ENCODE data around the gene SSC4D. TPM values are rescaled to one million over a fixed set of nuclear protein-coding genes. Genes with fewer than 3 reads are reported as not detected.

The SSC4D gene
- total and polyA plus RNA-seq, 2 of the 8 experiments (the other 6 are each of a cell fraction or from before 2014, with no cell fraction given) = 11.8 to 27.5 TPM

DNA sequence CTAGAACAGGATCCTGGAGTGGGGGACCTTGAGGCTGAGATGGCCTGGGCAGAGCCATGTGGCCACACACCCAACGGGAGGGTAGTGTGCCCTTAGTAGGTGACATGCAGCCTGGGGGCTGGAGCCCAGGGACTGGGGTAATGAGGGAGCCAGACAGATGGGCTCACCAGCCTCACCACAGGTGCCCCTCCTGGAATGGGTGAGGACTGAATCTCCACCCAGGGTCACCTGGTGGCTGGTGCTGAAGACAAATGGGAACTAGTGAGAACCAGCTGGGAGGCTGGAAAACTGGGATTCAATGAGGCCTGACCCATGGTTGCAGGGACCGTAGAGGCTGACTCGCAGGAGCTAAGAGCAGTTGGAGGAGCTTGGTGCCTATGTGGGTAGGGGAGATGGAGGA is 21.3 kb upstream of the SSC4D start:
- DNase-seq (ENCODE audit: low read depth in 1 of 2, low spot score in 2 of 2) (no peak), FAIRE-seq (no peak)
- Histone ChIP-seq H3K4me1 (replicated peaks in 1 of 4; ENCODE audit: control insufficient read depth in 3 of 4, insufficient read depth in 4 of 4, low read length in 3 of 4) (peaks cover 0 to 3% (median 0%) of the 10 kb centered on the region in 4 experiments; a peak in 1 of 7 replicates), H2AK5ac (ENCODE audit: low read depth, low read length) (no peak overlapping the region), H4K5ac (ENCODE audit: insufficient read length, low read depth, low read length) (no peak overlapping the region), H3K9ac (replicated peaks in 1 of 4; ENCODE audit: extremely low read depth in 1 of 4, low read depth in 3 of 4, low read length in 3 of 4) (no peak overlapping the region), H3K36me3 (ENCODE audit: control insufficient read depth in 2 of 4, insufficient read depth in 4 of 4, low read length in 3 of 4) (no peaks in the 10 kb centered on the region), H4K20me1 (replicated peaks in 1 of 2; ENCODE audit: control insufficient read depth in 1 of 2, insufficient read depth in 2 of 2, low read length in 2 of 2) (no peaks in the 10 kb centered on the region), H3K4me3 (ENCODE audit: extremely low read depth in 1 of 4, insufficient read depth in 2 of 4, low read depth in 3 of 4, low read length in 4 of 4) (no peak overlapping the region), H2BK5ac (ENCODE audit: low read depth, low read length) (no peak overlapping the region), H3K4me2 (ENCODE audit: insufficient read depth in 1 of 2, low read depth in 2 of 2, low read length in 2 of 2) (no peak overlapping the region), H2BK120ac (replicated peaks; ENCODE audit: low read depth, low read length) (no peak overlapping the region), H2BK15ac (ENCODE audit: low read length) (no peak overlapping the region), H3K79me1 (ENCODE audit: low read depth, low read length) (no peaks in the 10 kb centered on the region; the same call in 1 of the 2 replicates), H3K27me3 (replicated peaks in 1 of 4; ENCODE audit: control insufficient read depth in 3 of 4, extremely low read depth in 1 of 4, insufficient read depth in 3 of 4, low read length in 3 of 4) (no peaks in the 10 kb centered on the region), H3K18ac (ENCODE audit: extremely low read depth, low read length) (no peak overlapping the region), H2AFZ (ENCODE audit: low read length) (no peak overlapping the region), H4K91ac (replicated peaks; ENCODE audit: insufficient read length, low read length) (no peak overlapping the region), H3K27ac (ENCODE audit: low read depth, low read length) (no peak overlapping the region), H3K23me2 (ENCODE audit: low read depth, low read length) (no peaks in the 10 kb centered on the region), H3K23ac (ENCODE audit: insufficient read length) (no peak overlapping the region), H2BK12ac (ENCODE audit: low read depth, low read length) (0 out of 2 replicates have a peak overlapping the region, but pooled peaks have one; percentile 9), H4K8ac (ENCODE audit: extremely low read depth, insufficient read depth, low read length) (no peak overlapping the region), H3K9me3 (ENCODE audit: insufficient read depth in 2 of 2, low read depth in 1 of 2, low read length in 1 of 2) (no peaks in the 10 kb centered on the region), H2BK20ac (ENCODE audit: low read length) (no peak overlapping the region), H3K4ac (replicated peaks; ENCODE audit: insufficient read length, low read depth, low read length) (no peak overlapping the region), H3K56ac (replicated peaks; ENCODE audit: insufficient read length, low read depth, low read length) (no peak overlapping the region), H3K79me2 (ENCODE audit: control insufficient read depth in 1 of 2, insufficient read depth in 2 of 2, low read length in 2 of 2) (no peaks in the 10 kb centered on the region), H3K14ac (ENCODE audit: insufficient read length) (no peak overlapping the region)
- CTCF ChIA-PET (ENCODE audit: partially characterized antibody) = interaction anchor here (1.3 kb wide), 1 partner anchor 411 kb away, joined by 3 read pairs; no protein-coding TSS in a partner anchor
- POLR2A ChIA-PET (ENCODE audit: partially characterized antibody) = interaction anchor here (1.5 kb wide), 1 partner anchor 73 kb away, joined by 3 read pairs; no protein-coding TSS in a partner anchor
- WGBS, 2 experiments (ENCODE audit: extremely low coverage in 1 of 2, insufficient coverage in 1 of 2, insufficient read length in 1 of 2, insufficient replicate concordance in 2 of 2, low coverage in 1 of 2, low lambda C conversion rate in 2 of 2, missing lambda C conversion rate in 1 of 2) = 92% methylated on average over 3 of the region's 3 CpGs; no CpG with 5 or more reads in 1 of the 2 experiments
- TF ChIP-seq GTF2F1 (IDR thresholded peaks at IDR 0.05; ENCODE audit: borderline replicate concordance, low read depth, low read length) (no peak), CTBP2 (IDR thresholded peaks at IDR 0.05; ENCODE audit: borderline replicate concordance, insufficient read depth, insufficient read length, low read length) (no peak), NANOG (IDR thresholded peaks at IDR 0.05; ENCODE audit: insufficient read depth, low read depth, low read length, poor library complexity, severe bottlenecking) (no peak), POLR2A (IDR thresholded peaks at IDR 0.05; ENCODE audit: control extremely low read depth in 1 of 2, low read depth in 2 of 2, low read length in 2 of 2) (no peak)
- TF ChIP-seq, protein P1, sequence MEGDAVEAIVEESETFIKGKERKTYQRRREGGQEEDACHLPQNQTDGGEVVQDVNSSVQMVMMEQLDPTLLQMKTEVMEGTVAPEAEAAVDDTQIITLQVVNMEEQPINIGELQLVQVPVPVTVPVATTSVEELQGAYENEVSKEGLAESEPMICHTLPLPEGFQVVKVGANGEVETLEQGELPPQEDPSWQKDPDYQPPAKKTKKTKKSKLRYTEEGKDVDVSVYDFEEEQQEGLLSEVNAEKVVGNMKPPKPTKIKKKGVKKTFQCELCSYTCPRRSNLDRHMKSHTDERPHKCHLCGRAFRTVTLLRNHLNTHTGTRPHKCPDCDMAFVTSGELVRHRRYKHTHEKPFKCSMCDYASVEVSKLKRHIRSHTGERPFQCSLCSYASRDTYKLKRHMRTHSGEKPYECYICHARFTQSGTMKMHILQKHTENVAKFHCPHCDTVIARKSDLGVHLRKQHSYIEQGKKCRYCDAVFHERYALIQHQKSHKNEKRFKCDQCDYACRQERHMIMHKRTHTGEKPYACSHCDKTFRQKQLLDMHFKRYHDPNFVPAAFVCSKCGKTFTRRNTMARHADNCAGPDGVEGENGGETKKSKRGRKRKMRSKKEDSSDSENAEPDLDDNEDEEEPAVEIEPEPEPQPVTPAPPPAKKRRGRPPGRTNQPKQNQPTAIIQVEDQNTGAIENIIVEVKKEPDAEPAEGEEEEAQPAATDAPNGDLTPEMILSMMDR (IDR thresholded peaks at IDR 0.05; ENCODE audit: control extremely low read depth in 1 of 3, insufficient read depth in 1 of 3, low read depth in 1 of 3, low read length in 3 of 3) = no peak
